Liver (tissue), 9 donors: ENCODE data around the gene C2. TPM values are rescaled to one million over a fixed set of nuclear protein-coding genes. Genes with fewer than 3 reads are reported as not detected.
"Not testable (repeated sequence)": the region's sequence is repeated elsewhere in the genome, so short reads cannot be mapped to it uniquely, and the experiment has no call there.

ENCODE experiments used
- DNase-seq: peaks from one replicate; pipeline ENCODE4 v3.0.0-alpha.2; 2017; ENCODE audit warnings: low spot score
- H3K27ac ChIP-seq, 2 donors: one replicate each; pipeline ENCODE4 v1.7.0; 2013; ENCODE audit warnings: inconsistent platforms in 2 of 2, low read length in 2 of 2, control low read depth in 1 of 2, low read depth in 1 of 2, mild to moderate bottlenecking in 1 of 2
- H3K27me3 ChIP-seq, 4 donors: one replicate each; pipeline versions ENCODE4 v1.6.1 to v1.7.0; 2013; ENCODE audit warnings: low read length in 3 of 4, inconsistent platforms in 1 of 4, mild to moderate bottlenecking in 1 of 4, moderate library complexity in 1 of 4; ENCODE audit not compliant: control insufficient read depth in 4 of 4, insufficient read depth in 4 of 4
- H3K36me3 ChIP-seq, 4 donors: one replicate each; pipeline versions ENCODE4 v1.6.1 to v1.7.0; 2013; ENCODE audit warnings: low read length in 3 of 4, mild to moderate bottlenecking in 3 of 4, low read depth in 1 of 4, moderate library complexity in 1 of 4; ENCODE audit not compliant: control insufficient read depth in 4 of 4, insufficient read depth in 3 of 4
- H3K4me1 ChIP-seq, 4 donors: one replicate each; pipeline versions ENCODE4 v1.6.1 to v1.7.0; 2013; ENCODE audit warnings: low read length in 3 of 4, mild to moderate bottlenecking in 3 of 4, moderate library complexity in 1 of 4; ENCODE audit not compliant: control insufficient read depth in 4 of 4, insufficient read depth in 4 of 4
- H3K4me3 ChIP-seq, 3 donors: one replicate each; pipeline versions ENCODE4 v1.6.1 to v1.7.0; 2013; ENCODE audit warnings: low read length in 3 of 3, control low read depth in 1 of 3, low read depth in 1 of 3, mild to moderate bottlenecking in 1 of 3
- H3K9ac ChIP-seq, 2 donors: one replicate each; pipeline ENCODE4 v1.7.0; 2013; ENCODE audit warnings: low read length in 2 of 2, mild to moderate bottlenecking in 2 of 2, moderate library complexity in 2 of 2, control low read depth in 1 of 2, low read depth in 1 of 2
- H3K9me3 ChIP-seq, 4 donors: one replicate each; pipeline versions ENCODE4 v1.6.1 to v1.7.0; 2013; ENCODE audit warnings: low read length in 3 of 4; ENCODE audit not compliant: control insufficient read depth in 4 of 4
- EGR1 ChIP-seq, 2 donors: IDR thresholded peaks; 2 replicates each; pipeline ENCODE4 v1.6.1; 2016 to 2018; ENCODE audit warnings: antibody characterized with exemption in 2 of 2, low read depth in 2 of 2
- FOXA1 ChIP-seq: IDR thresholded peaks from 2 replicates; pipeline ENCODE4 v1.6.1; 2016; ENCODE audit warnings: antibody characterized with exemption
- FOXA2 ChIP-seq: IDR thresholded peaks from 2 replicates; pipeline ENCODE4 v1.6.1; 2016; ENCODE audit warnings: antibody characterized with exemption
- GABPA ChIP-seq, 2 donors: IDR thresholded peaks in 1 of 2; conservative IDR thresholded peaks in 1 of 2; 2 replicates each; pipeline ENCODE4 v1.6.1; 2016; ENCODE audit warnings: antibody characterized with exemption in 2 of 2, mild to moderate bottlenecking in 1 of 2, moderate library complexity in 1 of 2
- HNF4A ChIP-seq, 2 donors: conservative IDR thresholded peaks; 2 replicates each; pipeline ENCODE4 v1.6.1; 2016; ENCODE audit warnings: antibody characterized with exemption in 2 of 2, mild to moderate bottlenecking in 2 of 2
- HNF4G ChIP-seq: IDR thresholded peaks from 2 replicates; pipeline ENCODE4 v1.6.1; 2016; ENCODE audit warnings: antibody characterized with exemption
- JUND ChIP-seq, 2 donors: IDR thresholded peaks; 2 replicates each; pipeline ENCODE4 v1.6.1; 2016; ENCODE audit warnings: antibody characterized with exemption in 2 of 2
- NR2F2 ChIP-seq: IDR thresholded peaks from 2 replicates; pipeline ENCODE4 v1.6.1; 2016; ENCODE audit warnings: antibody characterized with exemption
- RAD21 ChIP-seq, 2 donors: IDR thresholded peaks; 2 replicates each; pipeline ENCODE4 v1.6.1; 2016; ENCODE audit warnings: antibody characterized with exemption in 2 of 2, mild to moderate bottlenecking in 2 of 2
- RXRA ChIP-seq, 2 donors: IDR thresholded peaks; 2 replicates each; pipeline ENCODE4 v1.6.1; 2017 to 2018; ENCODE audit warnings: antibody characterized with exemption in 2 of 2, mild to moderate bottlenecking in 1 of 2
- SP1 ChIP-seq: IDR thresholded peaks from 2 replicates; pipeline ENCODE4 v1.6.1; 2018; ENCODE audit warnings: antibody characterized with exemption, mild to moderate bottlenecking
- TAF1 ChIP-seq: conservative IDR thresholded peaks from 2 replicates; pipeline ENCODE4 v1.6.1; 2016; ENCODE audit warnings: antibody characterized with exemption, mild to moderate bottlenecking
- YY1 ChIP-seq: IDR thresholded peaks from 2 replicates; pipeline ENCODE4 v1.6.1; 2016; ENCODE audit warnings: antibody characterized with exemption, mild to moderate bottlenecking
- WGBS: extraction: QIAGEN DNeasy Blood & Tissue Kit; methylation state at CpG from one replicate; pipeline ENCODE4 v1.1.7; 2013; 5-methylcytosine and 5-hydroxymethylcytosine counted together
- polyA plus RNA-seq, 2 donors: library from polyadenylated mRNA; stranded (reverse) in 1 of 2; unstranded in 1 of 2; fragments of 200-250 nt in 1 of 2; fragments of >200 nt in 1 of 2; fragmentation: Nextera tagmentation in 1 of 2; extraction: Ambion mirVana in 1 of 2; gene quantifications; one replicate each; pipeline versions ENCODE4 v1.2.1 to v1.2.3, GENCODE V29; 2013 to 2015
- total RNA-seq, 2 donors: library from RNA; depleted of rRNA; stranded (reverse); fragments of >200 nt; gene quantifications; one replicate each; pipeline ENCODE4 v1.2.3, GENCODE V29; 2014
- TF ChIP-seq, protein P1 (sequence below): fragments of 150-350 bp; IDR thresholded peaks from 2 replicates; pipeline ENCODE4 v1.5.1; 2017; ENCODE audit warnings: improper control_type of control experiment, low read depth, low read length; ENCODE audit not compliant: missing input control
- TF ChIP-seq, protein P2 (sequence below): IDR thresholded peaks from 2 replicates; pipeline ENCODE4 v1.6.1; 2016; ENCODE audit warnings: antibody characterized with exemption
- TF ChIP-seq, protein P3 (sequence below): IDR thresholded peaks from 2 replicates; pipeline ENCODE4 v1.6.1; 2016; ENCODE audit warnings: antibody characterized with exemption, mild to moderate bottlenecking
- TF ChIP-seq, protein P4 (sequence below): IDR thresholded peaks from 2 replicates; pipeline ENCODE4 v1.6.1; 2016; ENCODE audit warnings: antibody characterized with exemption
- TF ChIP-seq, protein P5 (sequence below): IDR thresholded peaks from 2 replicates; pipeline ENCODE4 v1.6.1; 2016; ENCODE audit warnings: antibody characterized with exemption
- donor health status: healthy.
- donor health status: healthy.
- donor health status: healthy.
- donor health status: healthy.
- donor health status: healthy.

The C2 gene
- total and polyA plus RNA-seq, 4 donors: 212 to 522 (median 397) TPM

DNA sequence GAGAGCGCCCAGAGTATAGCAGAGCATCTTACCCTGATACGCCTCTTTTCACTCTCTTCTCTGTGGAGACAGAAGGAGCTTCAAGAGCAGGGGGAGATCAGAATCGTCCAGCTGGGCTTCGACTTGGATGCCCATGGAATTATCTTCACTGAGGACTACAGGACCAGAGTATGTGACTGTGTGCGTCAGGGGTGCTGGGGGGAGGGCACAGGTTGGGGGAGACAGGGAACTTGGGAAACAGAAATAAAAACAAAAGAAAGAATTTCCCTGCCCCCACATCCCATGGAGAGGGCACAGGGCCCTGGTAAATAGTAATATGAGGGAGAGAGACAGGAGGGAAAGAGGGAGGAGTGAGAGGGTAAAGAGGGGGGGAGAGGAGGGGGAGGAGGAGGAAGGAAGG is 51.3 kb downstream of the C2 start:
- peak overlapping the region; percentile 72 to 76 for H3K27ac ChIP-seq

DNA sequence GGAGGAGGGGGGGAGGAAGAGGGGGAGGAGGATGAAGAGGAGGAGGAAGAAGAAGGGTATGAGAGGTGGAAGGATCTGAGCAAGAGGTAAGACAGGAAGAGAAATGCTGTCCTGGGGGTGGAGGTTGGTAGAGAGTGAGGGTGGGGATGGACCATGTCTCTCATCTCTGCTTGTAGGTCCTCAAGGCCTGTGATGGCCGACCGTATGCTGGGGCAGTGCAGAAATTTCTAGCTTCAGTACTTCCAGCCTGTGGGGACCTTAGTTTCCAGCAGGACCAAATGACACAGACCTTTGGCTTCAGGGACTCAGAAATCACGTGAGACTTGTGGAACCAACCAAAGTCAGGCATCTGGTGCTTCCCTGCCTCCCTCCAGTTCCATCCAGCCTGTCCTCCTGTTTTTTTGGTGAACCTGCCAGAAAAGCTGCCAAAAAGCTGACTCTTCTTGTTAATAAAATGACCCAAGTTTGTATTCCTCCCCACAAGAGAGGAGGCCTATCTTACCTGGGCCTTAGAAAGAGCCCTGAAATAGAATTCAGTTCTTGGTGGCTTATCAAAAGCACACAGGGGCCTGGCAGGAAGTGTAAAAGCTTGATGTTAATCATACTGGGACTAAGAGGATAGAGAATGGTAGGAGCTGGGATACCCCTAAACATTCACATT is 51.9 kb downstream of the C2 start:
- peak overlapping the region; percentile 72 to 76 for H3K27ac ChIP-seq
- DNase-seq: no peak
- peak overlapping the region in 1 of 2 donors; percentile 71 for H3K9ac ChIP-seq
- 40% methylated on average over 3 of the region's 3 CpGs for WGBS
- H3K9me3 ChIP-seq: no peaks in the 10 kb centered on the region
- H3K27me3 ChIP-seq: no peaks in the 10 kb centered on the region
- H3K4me3 ChIP-seq: peak overlapping the region in 1 of 3 donors; percentile 36
- peaks cover 7 to 25% (median 20%) of the 10 kb centered on the region in 4 donors for H3K4me1 ChIP-seq
- no peaks in the 10 kb centered on the region for H3K36me3 ChIP-seq
- peak; percentile 83 for TF ChIP-seq YY1
- TF ChIP-seq, protein P1, sequence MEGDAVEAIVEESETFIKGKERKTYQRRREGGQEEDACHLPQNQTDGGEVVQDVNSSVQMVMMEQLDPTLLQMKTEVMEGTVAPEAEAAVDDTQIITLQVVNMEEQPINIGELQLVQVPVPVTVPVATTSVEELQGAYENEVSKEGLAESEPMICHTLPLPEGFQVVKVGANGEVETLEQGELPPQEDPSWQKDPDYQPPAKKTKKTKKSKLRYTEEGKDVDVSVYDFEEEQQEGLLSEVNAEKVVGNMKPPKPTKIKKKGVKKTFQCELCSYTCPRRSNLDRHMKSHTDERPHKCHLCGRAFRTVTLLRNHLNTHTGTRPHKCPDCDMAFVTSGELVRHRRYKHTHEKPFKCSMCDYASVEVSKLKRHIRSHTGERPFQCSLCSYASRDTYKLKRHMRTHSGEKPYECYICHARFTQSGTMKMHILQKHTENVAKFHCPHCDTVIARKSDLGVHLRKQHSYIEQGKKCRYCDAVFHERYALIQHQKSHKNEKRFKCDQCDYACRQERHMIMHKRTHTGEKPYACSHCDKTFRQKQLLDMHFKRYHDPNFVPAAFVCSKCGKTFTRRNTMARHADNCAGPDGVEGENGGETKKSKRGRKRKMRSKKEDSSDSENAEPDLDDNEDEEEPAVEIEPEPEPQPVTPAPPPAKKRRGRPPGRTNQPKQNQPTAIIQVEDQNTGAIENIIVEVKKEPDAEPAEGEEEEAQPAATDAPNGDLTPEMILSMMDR: no peak
- peak in 1 of 2 donors; percentile 26 for TF ChIP-seq RAD21 (IDR thresholded peaks at IDR 0.05)
- peak in 1 of 2 donors; percentile 64 for TF ChIP-seq EGR1 (IDR thresholded peaks at IDR 0.05; ENCODE audit: low read depth in 2 of 2)
- TF ChIP-seq, protein P2, sequence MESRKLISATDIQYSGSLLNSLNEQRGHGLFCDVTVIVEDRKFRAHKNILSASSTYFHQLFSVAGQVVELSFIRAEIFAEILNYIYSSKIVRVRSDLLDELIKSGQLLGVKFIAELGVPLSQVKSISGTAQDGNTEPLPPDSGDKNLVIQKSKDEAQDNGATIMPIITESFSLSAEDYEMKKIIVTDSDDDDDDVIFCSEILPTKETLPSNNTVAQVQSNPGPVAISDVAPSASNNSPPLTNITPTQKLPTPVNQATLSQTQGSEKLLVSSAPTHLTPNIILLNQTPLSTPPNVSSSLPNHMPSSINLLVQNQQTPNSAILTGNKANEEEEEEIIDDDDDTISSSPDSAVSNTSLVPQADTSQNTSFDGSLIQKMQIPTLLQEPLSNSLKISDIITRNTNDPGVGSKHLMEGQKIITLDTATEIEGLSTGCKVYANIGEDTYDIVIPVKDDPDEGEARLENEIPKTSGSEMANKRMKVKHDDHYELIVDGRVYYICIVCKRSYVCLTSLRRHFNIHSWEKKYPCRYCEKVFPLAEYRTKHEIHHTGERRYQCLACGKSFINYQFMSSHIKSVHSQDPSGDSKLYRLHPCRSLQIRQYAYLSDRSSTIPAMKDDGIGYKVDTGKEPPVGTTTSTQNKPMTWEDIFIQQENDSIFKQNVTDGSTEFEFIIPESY: peak; percentile 81
- peak; percentile 64 to 84 for TF ChIP-seq HNF4A (conservative IDR thresholded peaks at IDR 0.05)
- no peak for TF ChIP-seq FOXA1
- peak in 1 of 2 donors; percentile 18 for TF ChIP-seq GABPA (IDR thresholded peaks at IDR 0.05 in 1 of 2, conservative IDR thresholded peaks at IDR 0.05 in 1 of 2)
- TF ChIP-seq, protein P3, sequence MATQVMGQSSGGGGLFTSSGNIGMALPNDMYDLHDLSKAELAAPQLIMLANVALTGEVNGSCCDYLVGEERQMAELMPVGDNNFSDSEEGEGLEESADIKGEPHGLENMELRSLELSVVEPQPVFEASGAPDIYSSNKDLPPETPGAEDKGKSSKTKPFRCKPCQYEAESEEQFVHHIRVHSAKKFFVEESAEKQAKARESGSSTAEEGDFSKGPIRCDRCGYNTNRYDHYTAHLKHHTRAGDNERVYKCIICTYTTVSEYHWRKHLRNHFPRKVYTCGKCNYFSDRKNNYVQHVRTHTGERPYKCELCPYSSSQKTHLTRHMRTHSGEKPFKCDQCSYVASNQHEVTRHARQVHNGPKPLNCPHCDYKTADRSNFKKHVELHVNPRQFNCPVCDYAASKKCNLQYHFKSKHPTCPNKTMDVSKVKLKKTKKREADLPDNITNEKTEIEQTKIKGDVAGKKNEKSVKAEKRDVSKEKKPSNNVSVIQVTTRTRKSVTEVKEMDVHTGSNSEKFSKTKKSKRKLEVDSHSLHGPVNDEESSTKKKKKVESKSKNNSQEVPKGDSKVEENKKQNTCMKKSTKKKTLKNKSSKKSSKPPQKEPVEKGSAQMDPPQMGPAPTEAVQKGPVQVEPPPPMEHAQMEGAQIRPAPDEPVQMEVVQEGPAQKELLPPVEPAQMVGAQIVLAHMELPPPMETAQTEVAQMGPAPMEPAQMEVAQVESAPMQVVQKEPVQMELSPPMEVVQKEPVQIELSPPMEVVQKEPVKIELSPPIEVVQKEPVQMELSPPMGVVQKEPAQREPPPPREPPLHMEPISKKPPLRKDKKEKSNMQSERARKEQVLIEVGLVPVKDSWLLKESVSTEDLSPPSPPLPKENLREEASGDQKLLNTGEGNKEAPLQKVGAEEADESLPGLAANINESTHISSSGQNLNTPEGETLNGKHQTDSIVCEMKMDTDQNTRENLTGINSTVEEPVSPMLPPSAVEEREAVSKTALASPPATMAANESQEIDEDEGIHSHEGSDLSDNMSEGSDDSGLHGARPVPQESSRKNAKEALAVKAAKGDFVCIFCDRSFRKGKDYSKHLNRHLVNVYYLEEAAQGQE: peak; percentile 48
- TF ChIP-seq SP1: peak; percentile 67
- TF ChIP-seq RXRA (IDR thresholded peaks at IDR 0.05): peak; percentile 67 to 83
- TF ChIP-seq TAF1: peak; percentile 12
- TF ChIP-seq, protein P4, sequence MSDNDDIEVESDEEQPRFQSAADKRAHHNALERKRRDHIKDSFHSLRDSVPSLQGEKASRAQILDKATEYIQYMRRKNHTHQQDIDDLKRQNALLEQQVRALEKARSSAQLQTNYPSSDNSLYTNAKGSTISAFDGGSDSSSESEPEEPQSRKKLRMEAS: no peak
- TF ChIP-seq, protein P5, sequence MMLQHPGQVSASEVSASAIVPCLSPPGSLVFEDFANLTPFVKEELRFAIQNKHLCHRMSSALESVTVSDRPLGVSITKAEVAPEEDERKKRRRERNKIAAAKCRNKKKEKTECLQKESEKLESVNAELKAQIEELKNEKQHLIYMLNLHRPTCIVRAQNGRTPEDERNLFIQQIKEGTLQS: peak; percentile 35
- peak; percentile 31 for TF ChIP-seq HNF4G
- TF ChIP-seq NR2F2: no peak
- TF ChIP-seq JUND (IDR thresholded peaks at IDR 0.05): peak; percentile 16 to 27
- TF ChIP-seq FOXA2: no peak

More for the DNA sequence above, 51.3 kb downstream of the C2 start:
- peak in 1 of 2 donors; percentile 6 for TF ChIP-seq JUND (IDR thresholded peaks at IDR 0.05)
- no peak for TF ChIP-seq HNF4G
- no peak for DNase-seq
- Histone ChIP-seq H3K9ac (peak overlapping the region; percentile 56 to 65), H3K9me3 (no peaks in the 10 kb centered on the region), H3K4me1 (peaks cover 7 to 25% (median 20%) of the 10 kb centered on the region in 4 donors), H3K4me3 (peak overlapping the region; percentile 18 to 63 (median 36)), H3K36me3 (no peaks in the 10 kb centered on the region), H3K27me3 (no peaks in the 10 kb centered on the region)
- 49% methylated on average over 5 of the region's 5 CpGs for WGBS

DNA sequence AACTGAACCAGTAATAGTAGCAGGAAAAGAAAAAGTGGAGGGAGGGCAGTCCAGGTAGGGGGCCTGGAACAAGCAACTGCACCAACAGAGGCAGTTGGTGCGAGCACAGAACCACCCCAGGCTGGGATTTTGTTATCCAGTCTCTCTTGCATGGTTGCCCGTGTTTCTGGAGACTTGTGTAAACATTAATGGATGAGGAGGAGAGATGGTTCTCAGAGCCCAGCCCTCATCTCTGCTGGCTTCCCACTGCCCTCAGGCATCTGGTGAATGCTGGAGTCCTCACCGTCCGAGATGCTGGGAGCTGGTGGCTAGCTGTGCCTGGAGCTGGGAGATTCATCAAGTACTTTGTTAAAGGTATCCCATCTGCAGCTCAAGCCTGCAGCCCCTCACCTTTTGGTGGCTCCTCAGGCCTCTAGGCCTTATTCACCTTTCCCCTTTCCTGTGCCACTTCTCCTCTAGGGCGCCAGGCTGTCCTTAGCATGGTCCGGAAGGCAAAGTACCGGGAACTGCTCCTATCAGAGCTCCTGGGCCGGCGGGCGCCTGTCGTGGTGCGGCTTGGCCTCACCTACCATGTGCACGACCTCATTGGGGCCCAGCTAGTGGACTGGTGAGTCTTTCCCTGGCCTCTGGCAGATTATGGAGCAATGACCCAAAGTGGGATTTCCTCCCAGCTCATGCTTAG is 52.8 kb downstream of the C2 start:
- not testable (repeated sequence) for H3K27me3 ChIP-seq, H3K9ac ChIP-seq, H3K36me3 ChIP-seq, DNase-seq, H3K9me3 ChIP-seq, H3K4me3 ChIP-seq
- WGBS: 78% methylated on average over 13 of the region's 13 CpGs
- Histone ChIP-seq H3K27ac (peak overlapping the region; percentile 72 to 76), H3K4me1 (peaks cover 7 to 25% (median 20%) of the 10 kb centered on the region in 4 donors)
